GM19043 (cell line): ENCODE measurements around the gene WWP2.
"Not testable (repeated sequence)": the region's sequence is repeated elsewhere in the genome, so short reads cannot be mapped to it uniquely, and the experiment has no call there.

Experiments used
- ATAC-seq: cut with Tn5 transposase; IDR thresholded peaks from one replicate; pipeline ENCODE4 v1.9.1; 2021; ENCODE audit warnings: low read depth; ENCODE audit not compliant: unreplicated experiment

Gene WWP2

DNA sequence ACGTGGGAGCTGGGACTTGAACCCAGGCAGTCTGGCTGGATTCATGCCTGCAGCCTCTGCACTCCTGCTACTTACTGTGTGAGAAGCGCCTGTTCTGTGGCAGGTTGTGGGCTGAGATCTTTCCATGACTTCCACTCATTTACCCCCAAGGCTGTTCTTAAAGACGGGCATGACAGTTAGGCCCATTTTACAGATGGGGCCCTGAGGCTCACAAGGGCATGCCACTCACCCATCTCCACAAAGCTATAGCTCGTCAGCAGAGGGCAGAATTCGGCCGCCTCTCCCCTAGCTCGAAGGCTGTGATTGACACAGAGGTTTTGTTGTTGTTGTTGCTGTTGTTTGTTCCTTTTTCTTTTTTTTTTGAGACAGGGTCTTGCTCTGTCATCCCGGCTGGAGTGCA, 210.8 kb downstream of the WWP2 start:
- ATAC-seq: not testable (repeated sequence)

DNA sequence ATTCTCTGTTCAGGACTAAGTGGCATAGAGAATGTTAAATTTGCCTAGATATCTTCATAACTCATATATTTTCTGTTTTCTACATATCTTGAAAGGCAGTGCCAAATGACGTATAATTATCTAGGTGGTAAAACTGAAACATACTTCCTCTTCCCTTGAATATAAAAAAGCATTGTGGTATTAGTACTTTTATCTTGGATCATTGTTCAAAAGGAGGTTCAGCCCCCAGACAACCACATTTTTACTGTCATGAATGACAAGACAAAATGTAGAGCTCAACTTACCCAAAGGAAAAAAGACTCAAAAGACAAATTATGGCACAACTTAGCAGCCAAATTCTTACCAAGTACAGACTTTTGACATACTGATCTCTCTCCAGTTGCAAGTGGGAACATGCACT, 223.1 kb downstream of the WWP2 start:
- ATAC-seq: not testable (repeated sequence)
